Dendritic cell treated with granulocyte-macrophage colony-stimulating factor and Interleukin-4, amounts not matched to agents 40 ng/mL and 50 ng/mL, for 4 days (primary cell): ENCODE results near the gene XCR1.
"Not testable (repeated sequence)": the region's sequence is repeated elsewhere in the genome, so short reads cannot be mapped to it uniquely, and the experiment has no call there.

Source experiments
- H3K27ac Mint-ChIP-seq: one replicate; pipeline ENCODE4 v1.8.0; 2022; ENCODE audit warnings: mild to moderate bottlenecking, mixed read lengths
- H3K27me3 Mint-ChIP-seq: one replicate; pipeline ENCODE4 v1.8.0; 2022; ENCODE audit warnings: mild to moderate bottlenecking, mixed read lengths
- H3K36me3 Mint-ChIP-seq: one replicate; pipeline ENCODE4 v1.8.0; 2022; ENCODE audit warnings: low read depth, mixed read lengths
- H3K4me1 Mint-ChIP-seq: one replicate; pipeline ENCODE4 v1.8.0; 2022; ENCODE audit warnings: low read depth, mixed read lengths
- H3K4me3 Mint-ChIP-seq: one replicate; pipeline ENCODE4 v1.8.0; 2022; ENCODE audit warnings: mild to moderate bottlenecking, moderate library complexity, mixed read lengths
- H3K9me3 Mint-ChIP-seq: one replicate; pipeline ENCODE4 v1.8.0; 2022; ENCODE audit warnings: mixed read lengths
- intact Hi-C: fragments of 100-400 bp; cut with micrococcal nuclease; formaldehyde crosslinking; loops from one replicate; pipeline ENCODE4 v1.15.0; 2022

The XCR1 gene

GRCh38 chr3:46008058-46008457, 19.2 kb downstream of the XCR1 start:
- intact Hi-C loops, result no loop called here

DNA sequence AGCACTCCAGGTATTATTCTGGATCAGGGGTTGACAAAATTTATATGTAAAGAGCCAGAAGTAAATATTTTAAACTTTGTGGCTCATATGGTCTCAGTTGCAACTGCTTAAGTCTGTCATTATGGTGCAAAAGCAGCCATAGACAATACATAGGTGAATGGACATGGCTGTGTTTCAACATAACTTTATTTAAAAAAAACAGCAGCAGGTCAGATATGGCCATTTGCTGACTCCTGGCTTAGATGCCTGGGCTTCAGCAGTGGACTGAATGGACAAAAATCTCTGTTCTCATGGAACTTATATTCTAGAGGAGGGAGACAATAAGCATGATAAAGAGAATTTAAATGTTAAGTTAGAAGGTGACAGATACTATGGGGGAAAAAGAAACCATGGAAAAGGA, 20.0 kb downstream of the XCR1 start:
- H3K4me1 Mint-ChIP-seq, result peaks cover 14% of the 10 kb centered on the region
- H3K9me3 Mint-ChIP-seq, result no peaks in the 10 kb centered on the region
- no peak overlapping the region for H3K4me3 Mint-ChIP-seq
- H3K27me3 Mint-ChIP-seq, result peaks cover 13% of the 10 kb centered on the region
- no peaks in the 10 kb centered on the region for H3K36me3 Mint-ChIP-seq
- intact Hi-C loops, result no loop called here
- no peak overlapping the region for H3K27ac Mint-ChIP-seq

More at GRCh38 chr3:46008058-46008457, 19.2 kb downstream of the XCR1 start:
- no peaks in the 10 kb centered on the region for H3K9me3 Mint-ChIP-seq
- H3K27me3 Mint-ChIP-seq, result peaks cover 16% of the 10 kb centered on the region
- H3K36me3 Mint-ChIP-seq, result no peaks in the 10 kb centered on the region
- H3K4me1 Mint-ChIP-seq, result peaks cover 14% of the 10 kb centered on the region
- no peak overlapping the region for H3K4me3 Mint-ChIP-seq
- H3K27ac Mint-ChIP-seq, result no peak overlapping the region

GRCh38 chr3:46006238-46007032, 20.8 kb downstream of the XCR1 start:
- Mint-ChIP-seq H3K27me3 (peaks cover 12% of the 10 kb centered on the region), H3K9me3 (no peaks in the 10 kb centered on the region), H3K4me1 (peaks cover 14% of the 10 kb centered on the region), H3K36me3 (no peaks in the 10 kb centered on the region), H3K4me3 (no peak overlapping the region), H3K27ac (no peak overlapping the region)
- intact Hi-C loops, result no loop called here

DNA sequence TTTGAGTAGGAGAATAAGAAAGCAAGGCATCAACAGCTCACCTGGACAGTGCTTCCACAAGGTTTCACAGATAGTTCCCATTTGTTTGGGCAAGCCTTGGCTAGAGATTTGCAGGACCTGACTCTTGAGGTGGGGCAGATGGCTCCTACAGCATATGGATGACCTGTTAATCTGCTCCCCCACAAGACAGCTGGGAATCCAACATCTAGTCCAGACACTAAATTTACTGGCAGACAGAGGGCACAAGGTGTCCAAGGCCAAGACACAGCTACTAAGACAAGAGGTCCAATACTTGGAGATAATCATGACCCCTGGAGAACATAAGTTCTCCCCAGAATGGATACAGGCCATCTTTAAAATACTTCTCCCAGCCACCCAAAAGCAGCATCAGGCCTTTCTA, 23.6 kb downstream of the XCR1 start:
- H3K27ac Mint-ChIP-seq, H3K36me3 Mint-ChIP-seq: not testable (repeated sequence)

DNA sequence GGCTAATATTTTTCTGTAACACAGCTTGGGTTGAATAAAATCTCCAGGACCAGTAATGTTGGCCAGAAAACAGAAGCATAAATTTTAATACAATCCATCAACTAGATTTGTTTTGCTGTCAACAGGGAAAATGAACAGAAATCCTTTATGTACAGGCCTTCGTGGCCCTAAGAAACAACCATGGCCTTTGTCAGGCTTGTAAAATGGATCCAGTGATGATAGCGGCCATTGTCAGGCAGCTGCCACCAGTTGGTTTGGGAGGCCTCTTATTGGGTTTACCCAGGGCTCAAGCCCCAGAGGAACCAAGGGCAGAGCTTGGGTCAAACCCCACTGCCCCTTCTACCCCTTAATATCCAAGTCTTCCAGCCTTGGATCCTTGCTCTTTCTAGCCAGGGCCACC, 26.1 kb downstream of the XCR1 start:
- no peak overlapping the region for H3K27ac Mint-ChIP-seq
- H3K4me1 Mint-ChIP-seq, result peaks cover 16% of the 10 kb centered on the region
- no peaks in the 10 kb centered on the region for H3K9me3 Mint-ChIP-seq
- H3K36me3 Mint-ChIP-seq, result no peaks in the 10 kb centered on the region
- no peak overlapping the region for H3K4me3 Mint-ChIP-seq
- intact Hi-C loops, result no loop called here
- H3K27me3 Mint-ChIP-seq, result peaks cover 4% of the 10 kb centered on the region

More for the DNA sequence above, 23.6 kb downstream of the XCR1 start:
- H3K4me1 Mint-ChIP-seq, result peaks cover 12% of the 10 kb centered on the region
- H3K9me3 Mint-ChIP-seq, H3K4me3 Mint-ChIP-seq, intact Hi-C loops, H3K27me3 Mint-ChIP-seq: not testable (repeated sequence)

GRCh38 chr3:45997942-45998341, 29.3 kb downstream of the XCR1 start:
- Mint-ChIP-seq H3K27ac (no peak overlapping the region), H3K4me3 (no peak overlapping the region), H3K27me3 (peaks cover 4% of the 10 kb centered on the region), H3K4me1 (peaks cover 36% of the 10 kb centered on the region), H3K36me3 (peaks cover 8% of the 10 kb centered on the region), H3K9me3 (no peaks in the 10 kb centered on the region)
- intact Hi-C loops, result loop anchor here (10.0 kb wide), 1 partner anchor 57 kb away; no protein-coding TSS in a partner anchor

GRCh38 chr3:45997499-45997898, 29.8 kb downstream of the XCR1 start:
- intact Hi-C loops, result loop anchor here (10.0 kb wide), 1 partner anchor 57 kb away; no protein-coding TSS in a partner anchor
- not testable (repeated sequence) for H3K4me3 Mint-ChIP-seq, H3K27me3 Mint-ChIP-seq, H3K36me3 Mint-ChIP-seq, H3K9me3 Mint-ChIP-seq, H3K27ac Mint-ChIP-seq
- H3K4me1 Mint-ChIP-seq, result peaks cover 40% of the 10 kb centered on the region

GRCh38 chr3:45995236-45996192, 31.8 kb downstream of the XCR1 start, which contains the start of gene FYCO1:
FYCO1 (minus strand) TSS chr3:45995824; CDS start chr3:45984910, 10,914 bp downstream.
- Mint-ChIP-seq H3K27ac (peak within 1 kb of the TSS; percentile 93), H3K36me3 (peaks cover 8% of the 10 kb centered on the region), H3K4me3 (peak within 1 kb of the TSS; percentile 83), H3K9me3 (no peaks in the 10 kb centered on the region), H3K4me1 (peaks cover 55% of the 10 kb centered on the region), H3K27me3 (peaks cover 5% of the 10 kb centered on the region)
- intact Hi-C loops, result loop anchor here (10.0 kb wide), 1 partner anchor 59 kb away; no protein-coding TSS in a partner anchor

- no peaks in the 10 kb centered on the region for H3K9me3 Mint-ChIP-seq
- peaks cover 55% of the 10 kb centered on the region for H3K4me1 Mint-ChIP-seq
- peak overlapping the region; percentile 93 for H3K27ac Mint-ChIP-seq
- peak overlapping the region; percentile 83 for H3K4me3 Mint-ChIP-seq
- H3K27me3 Mint-ChIP-seq, result peaks cover 2% of the 10 kb centered on the region
- intact Hi-C loops, result loop anchor here (10.0 kb wide), 1 partner anchor 60 kb away; no protein-coding TSS in a partner anchor
- peaks cover 8% of the 10 kb centered on the region for H3K36me3 Mint-ChIP-seq
Measured at GRCh38 chr3:45994419-45995235, 32.7 kb downstream of the XCR1 start.

DNA sequence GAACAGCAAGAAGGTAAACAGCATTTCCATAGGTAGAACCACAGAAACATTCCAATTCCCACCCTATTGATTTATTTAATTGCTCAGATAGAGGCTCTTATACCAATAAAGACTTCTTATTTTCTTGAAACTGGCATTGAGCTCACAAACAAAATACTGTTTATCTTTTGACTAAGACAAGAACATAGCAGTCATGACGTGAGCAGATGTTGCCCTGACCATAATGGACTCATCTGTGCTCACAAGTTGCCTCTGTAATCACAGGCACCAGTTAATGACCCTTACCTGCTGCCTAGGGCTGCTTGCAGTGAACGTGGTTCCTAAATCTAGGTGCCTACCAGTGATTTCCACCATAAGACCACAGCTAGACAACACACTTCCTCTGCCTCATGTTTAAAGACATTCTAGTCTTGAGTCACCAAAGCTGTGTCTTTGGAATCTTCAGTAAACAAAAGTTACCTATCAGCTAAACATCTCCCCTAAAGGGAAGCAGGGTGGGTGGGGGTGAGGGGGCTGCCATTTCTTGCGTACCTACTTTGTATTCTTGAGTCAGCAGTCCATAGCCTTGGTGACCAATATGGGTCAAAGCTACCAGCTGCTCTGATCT, 33.8 kb downstream of the XCR1 start:
- intact Hi-C loops, result loop anchor here (10.0 kb wide), 1 partner anchor 61 kb away; no protein-coding TSS in a partner anchor
- Mint-ChIP-seq H3K36me3 (peaks cover 8% of the 10 kb centered on the region), H3K9me3 (no peaks in the 10 kb centered on the region), H3K4me1 (peaks cover 62% of the 10 kb centered on the region), H3K27me3 (peaks cover 1% of the 10 kb centered on the region), H3K4me3 (no peak overlapping the region), H3K27ac (no peak overlapping the region)

DNA sequence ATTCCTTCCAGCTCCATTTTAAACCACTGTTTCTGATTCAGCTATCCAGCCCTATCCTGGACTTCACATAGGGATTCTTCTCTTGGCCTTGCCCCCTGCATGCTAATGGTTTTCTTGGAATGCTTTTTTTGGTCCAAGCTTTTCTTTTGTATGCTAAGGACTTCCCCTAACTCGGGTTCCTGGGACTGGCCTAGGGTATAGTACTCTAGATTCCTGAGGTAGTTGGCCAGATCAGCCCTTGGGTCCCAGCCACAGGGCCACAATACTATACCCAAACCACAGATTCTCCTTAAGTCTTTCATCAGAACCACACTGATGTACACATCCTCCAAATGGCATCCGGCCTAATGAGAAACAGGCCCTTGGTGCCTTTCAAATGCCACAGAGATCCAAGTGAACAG, 34.5 kb downstream of the XCR1 start:
- Mint-ChIP-seq H3K27me3 (peaks cover 1% of the 10 kb centered on the region), H3K27ac (no peak overlapping the region), H3K36me3 (peaks cover 8% of the 10 kb centered on the region), H3K4me3 (no peak overlapping the region), H3K4me1 (peaks cover 69% of the 10 kb centered on the region), H3K9me3 (no peaks in the 10 kb centered on the region)
- intact Hi-C loops, result loop anchor here (10.0 kb wide), 1 partner anchor 62 kb away; no protein-coding TSS in a partner anchor

GRCh38 chr3:45992133-45992729, 35.1 kb downstream of the XCR1 start:
- peaks cover 74% of the 10 kb centered on the region for H3K4me1 Mint-ChIP-seq
- peaks cover 4% of the 10 kb centered on the region for H3K27me3 Mint-ChIP-seq
- H3K27ac Mint-ChIP-seq, result no peak overlapping the region
- no peak overlapping the region for H3K4me3 Mint-ChIP-seq
- H3K9me3 Mint-ChIP-seq, result no peaks in the 10 kb centered on the region
- intact Hi-C loops, result loop anchor here (10.0 kb wide), 1 partner anchor 63 kb away; no protein-coding TSS in a partner anchor
- peaks cover 8% of the 10 kb centered on the region for H3K36me3 Mint-ChIP-seq
